Neural crest cell (in vitro differentiated cells): ENCODE data around the gene RALA. TPM values are rescaled to one million over a fixed set of nuclear protein-coding genes. Genes with fewer than 3 reads are reported as not detected.

ENCODE experiments used
- DNase-seq: peaks from one replicate; pipeline ENCODE4 v3.0.0; 2021; ENCODE audit warnings: low read depth, mixed read lengths, low spot score
- H3K27ac Mint-ChIP-seq: one replicate; pipeline ENCODE4 v1.8.0; 2021; ENCODE audit warnings: mild to moderate bottlenecking, mixed read lengths; ENCODE audit not compliant: unreplicated experiment
- H3K27me3 Mint-ChIP-seq: 2 replicates; pipeline ENCODE4 v1.8.0; 2021; ENCODE audit warnings: low read depth, mild to moderate bottlenecking, mixed read lengths
- H3K36me3 Mint-ChIP-seq: 2 replicates; pipeline ENCODE4 v1.8.0; 2021; ENCODE audit warnings: low read depth, mild to moderate bottlenecking, mixed read lengths
- H3K4me1 Mint-ChIP-seq: 2 replicates; pipeline ENCODE4 v1.8.0; 2021; ENCODE audit warnings: mixed read lengths
- H3K4me3 Mint-ChIP-seq: one replicate; pipeline ENCODE4 v1.8.0; 2021; ENCODE audit warnings: mild to moderate bottlenecking, mixed read lengths
- H3K9me3 Mint-ChIP-seq: 2 replicates; pipeline ENCODE4 v1.8.0; 2021; ENCODE audit warnings: mixed read lengths
- CTCF ChIP-seq: fragments of 200-600 bp; sonication (generic); conservative IDR thresholded peaks from 2 replicates; pipeline ENCODE4 v1.5.0; 2021; ENCODE audit warnings: antibody characterized with exemption, mild to moderate bottlenecking
- total RNA-seq: library from RNA; stranded (reverse); gene quantifications from 2 replicates; pipeline ENCODE4 v1.2.1, GENCODE V29; 2021

Gene RALA
- total RNA-seq, 1 donor from 2014 or later: 39.2 TPM

DNA sequence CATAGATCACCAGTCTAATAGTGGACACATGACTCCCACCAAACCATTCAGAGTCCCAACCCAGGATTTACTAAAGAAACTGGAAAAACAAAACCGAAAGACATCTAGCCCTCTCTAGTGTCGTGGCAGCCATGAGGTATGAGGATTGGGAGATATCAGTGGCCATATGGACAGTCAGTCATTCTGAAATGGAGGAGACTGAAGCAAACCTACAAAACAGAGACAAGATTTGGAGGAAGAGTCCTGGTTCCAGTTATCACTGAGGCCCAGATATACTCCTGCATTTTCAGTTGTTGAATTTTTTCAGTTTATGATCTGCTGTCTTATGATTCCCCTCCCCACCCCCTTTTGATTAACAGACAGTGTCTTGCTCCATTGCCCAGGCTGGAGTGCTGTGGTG is 9.1 kb upstream of the RALA start:
- no peak for DNase-seq
- H3K27me3 Mint-ChIP-seq: peaks cover 24% of the 10 kb centered on the region
- no peak overlapping the region for H3K4me3 Mint-ChIP-seq
- H3K9me3 Mint-ChIP-seq: no peaks in the 10 kb centered on the region
- TF ChIP-seq CTCF: no peak
- no peak overlapping the region for H3K27ac Mint-ChIP-seq
- H3K36me3 Mint-ChIP-seq: no peaks in the 10 kb centered on the region
- peaks cover 5% of the 10 kb centered on the region for H3K4me1 Mint-ChIP-seq

GRCh38 chr7:39615350-39615975 is 7.9 kb upstream of the RALA start:
- no peaks in the 10 kb centered on the region for H3K9me3 Mint-ChIP-seq
- DNase-seq: no peak
- H3K27me3 Mint-ChIP-seq: peaks cover 16% of the 10 kb centered on the region
- TF ChIP-seq CTCF: no peak
- H3K4me1 Mint-ChIP-seq: no peaks in the 10 kb centered on the region
- H3K4me3 Mint-ChIP-seq: no peak overlapping the region
- H3K27ac Mint-ChIP-seq: no peak overlapping the region
- H3K36me3 Mint-ChIP-seq: no peaks in the 10 kb centered on the region

DNA sequence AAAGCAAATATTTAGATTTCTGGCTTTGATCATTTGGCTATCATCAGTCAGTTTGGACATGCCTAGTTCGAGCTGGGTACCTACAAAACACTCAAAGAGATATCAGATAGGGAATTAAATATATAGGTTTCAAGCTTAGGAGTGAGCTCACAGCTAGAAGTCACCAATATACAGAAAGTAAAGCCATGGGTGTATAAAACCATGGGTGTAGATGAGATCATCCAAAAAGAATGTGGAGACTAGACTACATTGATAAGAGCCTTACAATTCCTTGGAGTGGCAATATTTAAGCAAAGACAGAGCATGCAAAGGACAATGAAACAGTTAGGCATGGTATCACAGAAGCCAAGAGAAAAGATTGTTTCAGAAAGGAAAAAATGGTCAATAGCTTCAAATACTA is 7.2 kb upstream of the RALA start:
- peaks cover 11% of the 10 kb centered on the region for H3K27me3 Mint-ChIP-seq
- H3K9me3 Mint-ChIP-seq: no peaks in the 10 kb centered on the region
- H3K4me1 Mint-ChIP-seq: no peaks in the 10 kb centered on the region
- no peak for DNase-seq
- no peak overlapping the region for H3K27ac Mint-ChIP-seq
- H3K4me3 Mint-ChIP-seq: no peak overlapping the region
- H3K36me3 Mint-ChIP-seq: no peaks in the 10 kb centered on the region
- no peak for TF ChIP-seq CTCF

GRCh38 chr7:39617005-39617404 is 6.4 kb upstream of the RALA start:
- Mint-ChIP-seq H3K4me1 (peaks cover 3% of the 10 kb centered on the region), H3K27me3 (peaks cover 11% of the 10 kb centered on the region), H3K4me3 (no peak overlapping the region), H3K27ac (no peak overlapping the region), H3K9me3 (no peaks in the 10 kb centered on the region), H3K36me3 (no peaks in the 10 kb centered on the region)
- DNase-seq: no peak
- TF ChIP-seq CTCF: no peak

DNA sequence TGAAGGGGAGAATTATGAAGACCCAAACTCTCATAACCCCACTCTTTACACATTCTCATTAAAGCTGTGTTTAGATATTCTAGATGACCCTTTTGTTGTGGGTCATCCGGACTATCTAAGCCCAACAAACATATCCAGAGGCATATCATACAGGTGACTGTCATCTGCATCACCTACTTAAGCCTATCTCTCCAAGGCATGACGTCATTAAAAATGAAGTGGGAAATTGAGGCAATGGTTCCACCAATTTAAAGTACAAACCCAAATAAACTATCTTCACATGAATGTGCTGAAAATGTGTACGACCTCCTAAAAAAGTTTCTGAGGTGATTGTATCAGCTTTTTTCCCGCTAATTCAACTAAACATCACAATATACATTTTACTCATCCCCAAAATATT is 4.5 kb upstream of the RALA start:
- Mint-ChIP-seq H3K27me3 (peaks cover 11% of the 10 kb centered on the region), H3K9me3 (no peaks in the 10 kb centered on the region), H3K4me3 (no peak overlapping the region), H3K27ac (no peak overlapping the region), H3K36me3 (no peaks in the 10 kb centered on the region), H3K4me1 (peaks cover 11% of the 10 kb centered on the region)
- no peak for TF ChIP-seq CTCF
- DNase-seq: no peak
